OCI-LY7 (cell line): Measurements from ENCODE around the gene SMG1.
"Not testable (repeated sequence)": the region's sequence is repeated elsewhere in the genome, so short reads cannot be mapped to it uniquely, and the experiment has no call there.

Source experiments
- EZH2phosphoT487 ChIP-seq: fragments of 200-600 bp; sonication (generic); IDR thresholded peaks from 2 replicates; pipeline ENCODE4 v1.6.1; 2018; ENCODE audit warnings: low read depth, borderline replicate concordance, mild to moderate bottlenecking, mixed run types, antibody characterized with exemption, low read length, moderate library complexity, mixed read lengths
- TF ChIP-seq, protein P1 (sequence below): fragments of 200-600 bp; sonication (generic); conservative IDR thresholded peaks from 2 replicates; pipeline ENCODE4 v1.5.1; 2014; ENCODE audit warnings: mild to moderate bottlenecking, antibody characterized with exemption, low read length, moderate library complexity, mixed read lengths

DNA sequence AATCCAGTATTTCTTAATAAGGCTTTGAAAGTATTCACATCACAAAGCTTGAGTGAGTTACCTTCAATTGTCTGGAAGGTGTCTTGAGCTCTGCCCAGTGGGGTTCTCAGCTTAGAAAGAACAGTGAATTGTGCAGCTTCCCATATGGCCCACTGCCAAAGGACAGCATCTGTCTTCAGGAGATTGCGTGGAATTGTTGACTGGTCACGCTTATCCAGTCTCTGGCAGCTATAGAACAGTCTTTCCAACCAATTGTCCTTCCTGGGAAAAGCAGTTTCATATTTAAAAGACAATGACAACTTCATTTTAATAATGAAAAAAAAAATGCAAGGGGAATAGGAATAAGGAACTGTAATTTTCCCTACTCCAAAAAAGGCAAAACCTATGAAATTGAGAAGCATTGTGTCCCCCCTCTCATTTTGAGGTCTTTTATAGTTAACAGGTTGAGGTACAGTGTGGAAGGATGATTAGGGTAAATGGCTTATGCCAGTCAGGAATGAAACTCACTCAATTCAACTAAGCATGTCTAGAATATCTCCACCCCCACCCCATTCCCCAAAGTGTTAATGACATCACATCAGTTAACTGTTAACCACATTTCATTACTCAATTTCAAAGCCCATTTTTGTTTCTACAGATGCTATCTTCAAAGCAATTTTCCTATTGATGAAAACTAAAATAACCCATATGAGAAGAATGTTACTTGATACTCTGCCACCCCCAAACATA is 57.0 kb downstream of the SMG1 start:
- TF ChIP-seq, protein P1, sequence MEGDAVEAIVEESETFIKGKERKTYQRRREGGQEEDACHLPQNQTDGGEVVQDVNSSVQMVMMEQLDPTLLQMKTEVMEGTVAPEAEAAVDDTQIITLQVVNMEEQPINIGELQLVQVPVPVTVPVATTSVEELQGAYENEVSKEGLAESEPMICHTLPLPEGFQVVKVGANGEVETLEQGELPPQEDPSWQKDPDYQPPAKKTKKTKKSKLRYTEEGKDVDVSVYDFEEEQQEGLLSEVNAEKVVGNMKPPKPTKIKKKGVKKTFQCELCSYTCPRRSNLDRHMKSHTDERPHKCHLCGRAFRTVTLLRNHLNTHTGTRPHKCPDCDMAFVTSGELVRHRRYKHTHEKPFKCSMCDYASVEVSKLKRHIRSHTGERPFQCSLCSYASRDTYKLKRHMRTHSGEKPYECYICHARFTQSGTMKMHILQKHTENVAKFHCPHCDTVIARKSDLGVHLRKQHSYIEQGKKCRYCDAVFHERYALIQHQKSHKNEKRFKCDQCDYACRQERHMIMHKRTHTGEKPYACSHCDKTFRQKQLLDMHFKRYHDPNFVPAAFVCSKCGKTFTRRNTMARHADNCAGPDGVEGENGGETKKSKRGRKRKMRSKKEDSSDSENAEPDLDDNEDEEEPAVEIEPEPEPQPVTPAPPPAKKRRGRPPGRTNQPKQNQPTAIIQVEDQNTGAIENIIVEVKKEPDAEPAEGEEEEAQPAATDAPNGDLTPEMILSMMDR = not testable (repeated sequence)
- not testable (repeated sequence) for TF ChIP-seq EZH2phosphoT487
